NB4 (cell line): ENCODE measurements around the gene TIMM8A.

ENCODE experiments used
- DNase-seq: peaks from one replicate; pipeline ENCODE4 v3.0.0; 2010; ENCODE audit warnings: low read depth
- H3K4me3 ChIP-seq: one replicate; pipeline ENCODE4 v1.5.1; 2011; ENCODE audit warnings: mild to moderate bottlenecking, low read depth, low read length, moderate library complexity
- CTCF ChIP-seq: IDR thresholded peaks from one replicate; pipeline ENCODE4 v1.5.1; 2012; ENCODE audit warnings: low read depth, low read length
- MAX ChIP-seq: IDR thresholded peaks from 2 replicates; pipeline ENCODE4 v1.6.1; 2011; ENCODE audit warnings: low read depth, low read length
- MYC ChIP-seq: IDR thresholded peaks from 2 replicates; pipeline ENCODE4 v1.6.1; 2011; ENCODE audit warnings: low read depth, low read length
- POLR2A ChIP-seq: IDR thresholded peaks from 2 replicates; pipeline ENCODE4 v1.6.1; 2011; ENCODE audit warnings: mild to moderate bottlenecking; ENCODE audit not compliant: insufficient read length; ENCODE audit errors: extremely low read depth

The TIMM8A gene

GRCh38 chrX:101348452-101349192, at the start of gene TIMM8A:
Gene TIMM8A (minus strand): TSS chrX:101348742. CDS start chrX:101348664, 78 bp downstream.
- TF ChIP-seq MYC, result peak; percentile 66
- no peak for TF ChIP-seq CTCF
- peak; percentile 90 for TF ChIP-seq MAX
- peak; percentile 65 for TF ChIP-seq POLR2A
- peak within 1 kb of the TSS; percentile 89 for H3K4me3 ChIP-seq
- DNase-seq, result peak; percentile 86

- no peak for DNase-seq
- no peak for TF ChIP-seq MYC
- no peak for TF ChIP-seq CTCF
- TF ChIP-seq MAX, result no peak
- TF ChIP-seq POLR2A, result no peak
- no peak overlapping the region for H3K4me3 ChIP-seq
These were observed 49.2 kb upstream of the TIMM8A start for GRCh38 chrX:101397779-101398178.

- peak; percentile 71 for DNase-seq
- no peak overlapping the region for H3K4me3 ChIP-seq
- TF ChIP-seq MYC, result no peak
These were observed 47.2 kb upstream of the TIMM8A start for GRCh38 chrX:101395789-101396188.

- no peak overlapping the region for H3K4me3 ChIP-seq
- DNase-seq, result no peak
These were observed 45.8 kb upstream of the TIMM8A start for GRCh38 chrX:101394372-101394771.

GRCh38 chrX:101393530-101394305, 45.2 kb upstream of the TIMM8A start:
- TF ChIP-seq CTCF (no peak), POLR2A (peak; percentile 1), MYC (no peak), MAX (no peak)
- H3K4me3 ChIP-seq, result peak overlapping the region; percentile 99
- DNase-seq, result no peak

More at GRCh38 chrX:101394372-101394771, 45.8 kb upstream of the TIMM8A start:
- TF ChIP-seq CTCF, result no peak
- no peak for TF ChIP-seq MAX
- no peak for TF ChIP-seq POLR2A
- no peak for TF ChIP-seq MYC

GRCh38 chrX:101391831-101392230, 43.3 kb upstream of the TIMM8A start:
- TF ChIP-seq MAX (no peak), MYC (no peak), CTCF (no peak), POLR2A (no peak)
- DNase-seq, result no peak
- peak overlapping the region; percentile 99 for H3K4me3 ChIP-seq
